Cardiac septum (tissue), 1 donor: Measurements from ENCODE around the gene RNH1. TPM values are rescaled to one million over a fixed set of nuclear protein-coding genes. Genes with fewer than 3 reads are reported as not detected.

Experiments used
- DNase-seq: peaks from one replicate; pipeline ENCODE4 v3.0.0-alpha.2; 2020; ENCODE audit warnings: low spot score
- intact Hi-C: fragments of 100-400 bp; cut with DNase I; formaldehyde crosslinking; loops from one replicate; pipeline ENCODE4 v1.14.0; 2022
- total RNA-seq: library from RNA; stranded (reverse); fragmentation: NEBNext Ultra II Directional; extraction: Animal tissue kit (Norgen Biotek cat#: 25700); gene quantifications from one replicate; pipeline ENCODE4 v1.2.1, GENCODE V29; 2021
- donor health status: DM: no; HTN: no; CAD: no.

The RNH1 gene
- total RNA-seq, 1 donor from 2014 or later: 158 TPM

GRCh38 chr11:502288-503178, 4.5 kb downstream of the RNH1 start:
- intact Hi-C loops: loop anchor here (5.0 to 10.0 kb wide), 2 partner anchors 35 to 268 kb away; partner anchors contain the start of genes PSMD13 and SIRT3
- no peak for DNase-seq

DNA sequence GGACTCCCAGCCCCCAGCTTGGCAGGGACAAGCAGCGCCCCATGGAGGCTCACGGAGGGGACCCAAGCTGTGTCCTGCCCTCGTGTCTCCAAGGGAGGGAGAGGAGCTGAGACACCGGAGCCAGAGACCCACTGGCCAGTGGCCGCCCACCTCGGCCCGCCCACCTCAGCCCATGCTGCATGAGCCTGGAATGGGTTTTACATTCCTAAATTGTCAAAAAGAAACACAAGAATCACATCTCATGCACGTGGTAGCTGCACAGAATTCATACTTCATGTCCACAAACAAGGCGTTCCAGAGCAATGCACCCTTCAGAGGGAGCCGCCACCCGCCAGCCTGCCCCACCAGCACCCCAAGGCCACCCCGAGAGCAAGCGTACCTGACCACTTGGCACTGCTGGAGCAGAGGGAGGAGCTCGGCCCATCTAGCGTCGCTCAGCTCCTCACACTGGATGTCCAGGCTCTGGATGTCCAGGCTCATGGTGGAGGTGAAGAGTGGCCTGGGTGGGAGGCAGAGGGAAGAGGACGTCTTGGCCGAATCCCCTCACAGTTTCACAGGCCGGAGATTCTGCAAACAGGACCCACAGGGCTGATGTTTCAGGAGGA, 5.3 kb downstream of the RNH1 start:
- no peak for DNase-seq
- intact Hi-C loops: loop anchor here (5.0 to 10.0 kb wide), 2 partner anchors 34 to 267 kb away; partner anchors contain the start of genes PSMD13 and SIRT3

GRCh38 chr11:501001-501682, 5.9 kb downstream of the RNH1 start:
- DNase-seq: no peak
- intact Hi-C loops: loop anchor here (5.0 to 10.0 kb wide), 2 partner anchors 34 to 266 kb away; partner anchors contain the start of genes PSMD13 and SIRT3

DNA sequence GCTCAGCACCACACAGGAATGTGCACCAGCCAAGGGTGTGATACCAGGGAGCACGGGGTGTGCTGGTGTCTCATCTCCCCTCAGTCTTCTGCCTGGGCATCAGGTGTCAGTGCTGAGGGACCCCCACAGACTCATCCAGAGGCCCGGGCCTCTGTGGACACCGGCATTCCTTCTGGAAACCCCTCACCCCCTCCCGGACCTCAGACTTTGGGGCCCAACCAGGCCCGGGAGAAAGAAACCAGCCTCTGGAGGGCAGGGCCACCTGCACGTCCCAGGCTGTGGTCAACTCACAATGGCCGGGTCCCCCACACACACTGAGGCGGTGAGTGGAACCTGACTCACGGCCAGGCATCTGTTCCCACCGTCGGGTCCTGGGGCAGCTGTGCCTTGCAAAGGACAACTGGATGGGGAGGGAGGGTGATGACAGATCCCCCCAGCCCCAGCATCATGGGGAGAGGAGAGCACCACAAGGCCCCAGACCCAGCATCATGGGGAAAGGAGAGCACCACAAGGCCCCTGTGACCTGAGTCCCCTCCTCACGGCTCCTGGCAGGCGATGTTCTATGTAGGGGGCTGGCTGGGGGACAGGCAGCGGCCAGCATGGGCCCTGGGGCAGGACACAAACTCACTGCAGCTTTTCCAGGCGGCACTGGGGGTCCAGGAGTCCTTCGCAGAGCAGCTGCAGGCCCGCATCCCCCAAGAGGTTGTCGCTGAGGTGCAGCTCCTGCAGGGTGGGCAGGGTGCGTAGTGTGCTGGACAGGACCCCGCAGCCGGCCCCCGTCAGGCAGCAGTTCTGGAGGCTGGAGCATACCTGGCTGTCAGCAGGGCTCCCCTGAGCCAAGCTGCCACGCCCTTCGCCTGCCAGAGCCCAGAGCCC, 7.6 kb downstream of the RNH1 start:
- DNase-seq: no peak
- intact Hi-C loops: loop anchor here (5.0 to 10.0 kb wide), 2 partner anchors 32 to 265 kb away; partner anchors contain the start of genes PSMD13 and SIRT3

DNA sequence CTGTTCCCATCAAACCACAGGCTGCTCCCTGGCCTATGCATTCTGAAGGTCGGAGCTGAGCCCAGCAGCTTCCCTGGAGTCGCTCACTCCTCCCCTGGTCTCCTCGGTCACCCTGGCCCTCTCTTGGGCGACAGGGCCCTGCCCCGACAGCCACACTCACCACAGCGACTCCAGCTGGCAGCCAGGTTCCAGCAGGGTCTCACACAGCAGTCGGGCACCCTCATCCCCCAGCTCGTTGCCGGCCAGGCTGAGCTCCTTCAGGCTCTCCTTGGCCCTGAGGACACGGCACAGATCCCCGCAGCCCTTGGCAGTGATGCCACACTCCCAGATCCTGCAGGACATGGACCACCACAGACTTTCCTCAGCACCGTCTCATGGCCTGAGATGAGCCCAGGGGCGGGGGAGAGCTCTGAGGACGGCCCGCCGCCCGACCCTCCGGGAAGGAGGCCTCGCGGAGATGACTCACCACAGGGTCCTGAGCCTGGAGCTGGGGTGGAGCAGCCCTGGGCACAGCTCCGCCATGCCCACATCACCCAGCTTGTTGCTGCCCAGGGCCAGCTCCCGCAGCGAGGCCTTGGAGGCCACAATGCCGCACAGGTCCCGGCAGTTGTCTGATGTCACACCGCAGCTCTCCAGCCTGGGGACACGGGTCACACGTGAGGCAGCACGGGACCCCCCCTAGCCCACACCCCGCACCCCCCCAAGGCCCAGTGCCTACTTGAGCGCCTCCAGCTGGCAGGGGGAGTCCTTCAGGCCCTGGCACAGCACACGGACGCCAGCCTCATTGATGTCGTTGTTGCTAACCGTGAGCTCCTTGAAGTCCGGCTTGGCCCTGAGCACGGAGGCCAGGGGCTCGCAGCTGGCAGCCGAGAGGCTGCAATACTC, 8.5 kb downstream of the RNH1 start:
- no peak for DNase-seq
- intact Hi-C loops: no loop called here

DNA sequence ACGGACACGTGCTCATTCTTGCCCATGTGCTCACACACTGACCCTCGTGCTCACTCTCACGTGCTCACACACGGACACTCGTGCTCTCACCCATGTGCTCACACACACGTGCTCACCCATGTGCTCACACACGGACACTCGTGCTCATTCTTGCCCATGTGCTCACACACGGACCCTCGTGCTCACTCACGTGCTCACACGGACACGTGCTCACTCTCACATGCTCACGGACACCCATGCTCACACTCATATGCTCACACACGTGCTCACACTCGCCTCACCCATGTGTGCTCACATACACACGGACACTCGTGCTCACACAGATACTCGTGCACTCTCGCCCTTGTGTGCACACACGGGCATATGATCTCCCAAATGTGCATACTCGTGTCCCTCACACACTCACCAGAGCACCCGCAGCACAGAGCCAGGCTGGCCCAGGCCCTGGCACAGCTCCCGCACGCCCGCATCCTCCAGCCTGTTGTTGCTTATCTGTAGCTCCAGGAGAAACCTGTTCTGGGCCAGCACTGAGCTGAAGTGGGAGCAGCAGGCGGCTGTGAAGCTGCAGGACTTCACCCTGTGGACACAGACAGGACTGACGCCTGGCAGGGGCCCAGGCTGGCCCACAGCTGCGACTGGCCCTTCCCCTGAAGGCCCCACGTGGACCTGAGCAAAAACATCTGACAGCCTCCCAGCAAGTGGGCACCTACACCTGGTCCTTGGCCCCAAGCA, 9.3 kb downstream of the RNH1 start:
- intact Hi-C loops: no loop called here
- no peak for DNase-seq

- no peak for DNase-seq
- intact Hi-C loops: no loop called here
These were observed 10.0 kb downstream of the RNH1 start for GRCh38 chr11:496834-497564.

- intact Hi-C loops: no loop called here
- DNase-seq: no peak
These were observed 11.5 kb downstream of the RNH1 start for GRCh38 chr11:495537-495931.

- intact Hi-C loops: no loop called here
- no peak for DNase-seq
These were observed 12.1 kb downstream of the RNH1 start for GRCh38 chr11:494761-495536.

DNA sequence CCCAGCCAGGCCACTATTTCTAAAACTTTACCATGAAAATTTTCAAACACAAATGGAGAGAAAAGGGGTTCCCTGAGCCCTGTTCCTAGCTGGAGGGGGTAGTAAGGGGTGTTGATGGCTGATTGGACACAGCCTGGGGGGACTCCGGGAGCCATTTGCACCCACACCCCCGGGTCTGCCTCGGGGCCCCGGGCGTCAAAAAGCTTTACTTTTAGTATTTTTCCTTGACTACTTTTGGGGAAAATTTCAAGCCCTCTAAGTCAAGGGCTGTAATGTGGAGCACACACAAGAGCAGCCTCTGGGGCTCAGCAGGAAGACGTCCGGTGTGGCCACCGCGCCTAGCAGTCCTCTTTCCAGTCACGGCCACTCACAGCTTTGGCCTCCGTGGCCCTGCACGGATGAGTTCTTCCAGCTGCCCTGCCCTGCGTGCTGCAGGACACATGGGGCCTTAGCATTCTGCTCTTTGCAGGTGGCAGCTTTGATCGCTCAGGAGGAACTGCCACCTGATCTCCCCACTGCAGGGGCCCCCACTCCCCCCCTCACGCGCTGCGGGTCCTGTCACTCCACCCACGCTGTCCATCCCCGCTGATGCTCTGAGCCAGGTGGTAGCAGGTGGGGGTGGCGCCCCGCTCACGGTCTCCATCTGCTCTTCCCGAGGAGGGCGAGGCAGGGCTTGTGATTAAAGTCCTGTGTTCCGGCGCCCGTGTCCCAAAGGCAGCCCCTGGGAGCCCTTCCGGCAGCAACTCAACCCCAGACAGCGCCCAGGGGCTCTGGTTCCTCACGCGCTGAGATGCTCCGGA, 14.4 kb downstream of the RNH1 start:
- no peak for DNase-seq
- intact Hi-C loops: no loop called here

- DNase-seq: no peak
- intact Hi-C loops: no loop called here
These were observed 15.7 kb downstream of the RNH1 start for GRCh38 chr11:491358-491757.

GRCh38 chr11:490930-491260, 16.1 kb downstream of the RNH1 start:
- no peak for DNase-seq
- intact Hi-C loops: no loop called here

GRCh38 chr11:490186-490929, 16.7 kb downstream of the RNH1 start:
- no peak for DNase-seq
- intact Hi-C loops: no loop called here

DNA sequence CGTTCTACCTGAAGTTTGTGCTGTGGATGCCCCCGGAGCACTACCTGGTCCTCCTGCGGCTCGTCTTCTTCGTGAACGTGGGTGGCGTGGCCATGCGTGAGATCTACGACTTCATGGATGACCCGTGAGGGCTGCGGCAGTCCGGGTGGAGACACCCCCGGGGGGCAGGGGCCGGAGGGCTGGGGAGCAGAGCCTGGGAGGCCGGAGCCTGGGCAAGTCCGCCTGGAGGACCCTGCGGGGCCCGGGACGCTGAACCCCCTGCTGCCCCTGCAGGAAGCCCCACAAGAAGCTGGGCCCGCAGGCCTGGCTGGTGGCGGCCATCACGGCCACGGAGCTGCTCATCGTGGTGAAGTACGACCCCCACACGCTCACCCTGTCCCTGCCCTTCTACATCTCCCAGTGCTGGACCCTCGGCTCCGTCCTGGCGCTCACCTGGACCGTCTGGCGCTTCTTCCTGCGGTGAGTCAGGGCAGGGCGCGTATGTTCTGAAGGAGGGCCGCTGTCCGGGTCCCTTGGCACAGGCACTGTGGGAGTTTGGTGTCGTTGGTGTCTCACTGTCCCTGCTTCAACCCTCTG, 17.3 kb downstream of the RNH1 start:
- DNase-seq: no peak
- intact Hi-C loops: no loop called here

DNA sequence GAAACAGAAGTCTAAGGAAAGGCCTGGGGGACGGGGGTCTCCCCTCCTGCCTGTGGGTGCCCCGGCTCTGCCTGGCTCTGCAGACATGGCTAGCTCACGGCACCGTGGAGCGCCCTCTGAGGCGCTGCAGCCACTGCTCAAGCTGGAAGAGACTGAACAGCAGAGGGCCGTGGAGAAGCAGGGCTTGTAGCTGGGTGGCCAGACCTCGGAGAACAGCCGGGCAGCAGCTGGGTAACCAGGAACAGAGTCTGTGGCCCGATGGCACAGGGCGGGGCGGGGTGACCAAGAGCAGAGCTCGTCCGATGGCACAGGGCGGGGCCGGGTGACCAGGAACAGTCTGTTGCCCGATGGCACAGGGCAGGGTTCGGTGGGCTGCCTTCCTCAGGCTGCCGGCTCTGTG, 18.1 kb downstream of the RNH1 start:
- DNase-seq: no peak
- intact Hi-C loops: no loop called here
